ENCODE results near the gene SEC14L5.

SEC14L5 gene

GRCh38 chr16:4957720-4958509 is at the start of gene SEC14L5:
SEC14L5 (plus strand) TSS chr16:4958330; CDS start chr16:4959324, 994 bp downstream.
- DNase-seq = peak; percentile 13 to 99 (median 93)

GRCh38 chr16:4908854-4909401 is 49.2 kb upstream of the SEC14L5 start:
- DNase-seq = no peak

- DNase-seq = no peak
These were observed 48.3 kb upstream of the SEC14L5 start for GRCh38 chr16:4909825-4910224.

GRCh38 chr16:4910828-4911227 is 47.3 kb upstream of the SEC14L5 start:
- DNase-seq = no peak

- DNase-seq = no peak
These were observed 46.2 kb upstream of the SEC14L5 start for GRCh38 chr16:4911970-4912386.

GRCh38 chr16:4913130-4913773 is 44.9 kb upstream of the SEC14L5 start:
- no peak for DNase-seq

GRCh38 chr16:4913774-4914525 is 44.2 kb upstream of the SEC14L5 start:
- DNase-seq = no peak

GRCh38 chr16:4914528-4915225 is 43.5 kb upstream of the SEC14L5 start:
- no peak for DNase-seq

- no peak for DNase-seq
These were observed 42.8 kb upstream of the SEC14L5 start for GRCh38 chr16:4915226-4915761.

- no peak for DNase-seq
These were observed 41.0 kb upstream of the SEC14L5 start for GRCh38 chr16:4917117-4917516.

- DNase-seq = no peak
These were observed 39.3 kb upstream of the SEC14L5 start for GRCh38 chr16:4918781-4919251.

GRCh38 chr16:4920826-4921225 is 37.3 kb upstream of the SEC14L5 start:
- no peak for DNase-seq

- DNase-seq = no peak
These were observed 35.3 kb upstream of the SEC14L5 start for GRCh38 chr16:4922721-4923342.

GRCh38 chr16:4923853-4924252 is 34.3 kb upstream of the SEC14L5 start:
- DNase-seq = no peak

- no peak for DNase-seq
These were observed 33.4 kb upstream of the SEC14L5 start for GRCh38 chr16:4924593-4925292.

GRCh38 chr16:4925293-4925607 is 32.9 kb upstream of the SEC14L5 start:
- no peak for DNase-seq

- no peak for DNase-seq
These were observed 32.3 kb upstream of the SEC14L5 start for GRCh38 chr16:4925791-4926190.

GRCh38 chr16:4926928-4927327 is 31.2 kb upstream of the SEC14L5 start:
- no peak for DNase-seq

- DNase-seq = no peak
These were observed 30.5 kb upstream of the SEC14L5 start for GRCh38 chr16:4927661-4928060.

GRCh38 chr16:4928227-4928626 is 29.9 kb upstream of the SEC14L5 start:
- DNase-seq = no peak
